OCI-LY3 (cell line): ENCODE results near the gene GUK1.

Experiments used
- H2AFZ ChIP-seq: fragments of 200-600, 300-600 bp; shearing (Covaris generic); 2 replicates; pipeline ENCODE4 v1.6.0; 2014; ENCODE audit warnings: antibody characterized with exemption, low read depth, low read length
- H3K27ac ChIP-seq: fragments of 200-600, 300-600 bp; sonication (generic); 2 replicates; pipeline ENCODE4 v1.5.1; 2014; ENCODE audit warnings: mild to moderate bottlenecking, low read length, moderate library complexity, mixed read lengths
- H3K27me3 ChIP-seq: fragments of 200-600, 300-600 bp; sonication (generic); 2 replicates; pipeline ENCODE4 v1.6.1; 2014; ENCODE audit warnings: low read depth, low read length, mixed read lengths
- H3K36me3 ChIP-seq: fragments of 200-600, 300-600 bp; sonication (generic); replicated peaks from 2 replicates; pipeline ENCODE3; 2014; ENCODE audit warnings: low read depth, low read length, mixed read lengths
- H3K4me1 ChIP-seq: fragments of 300-600, 200-600 bp; sonication (generic); 2 replicates; pipeline ENCODE4 v1.6.1; 2014; ENCODE audit warnings: low read length, mixed read lengths
- H3K4me2 ChIP-seq: fragments of 200-600, 300-600 bp; sonication (generic); 2 replicates; pipeline ENCODE4 v1.6.1; 2014; ENCODE audit warnings: low read length, mixed read lengths
- H3K4me3 ChIP-seq: fragments of 300-600, 200-600 bp; sonication (generic); 2 replicates; pipeline ENCODE4 v1.5.1; 2014; ENCODE audit warnings: antibody characterized with exemption, mild to moderate bottlenecking, low read length, moderate library complexity
- H3K79me2 ChIP-seq: fragments of 300-600, 200-600 bp; shearing (Covaris generic); 2 replicates; pipeline ENCODE4 v1.6.1; 2014; ENCODE audit warnings: mild to moderate bottlenecking, low read length, mixed read lengths
- H3K9ac ChIP-seq: fragments of 300-600, 200-600 bp; shearing (Covaris generic); 2 replicates; pipeline ENCODE4 v1.6.0; 2014; ENCODE audit warnings: mild to moderate bottlenecking, low read length, moderate library complexity
- H3K9me3 ChIP-seq: fragments of 200-600, 300-600 bp; shearing (Covaris generic); 2 replicates; pipeline ENCODE4 v1.6.1; 2014; ENCODE audit warnings: low read length, mixed read lengths; ENCODE audit not compliant: insufficient read depth
- H4K20me1 ChIP-seq: fragments of 200-600, 300-600 bp; sonication (generic); 2 replicates; pipeline ENCODE4 v1.6.1; 2016; ENCODE audit warnings: low read length, mixed read lengths; ENCODE audit not compliant: insufficient read depth
- CTCF ChIP-seq: fragments of 200-600, 300-600 bp; sonication (generic); IDR thresholded peaks from 2 replicates; pipeline ENCODE4 v1.5.1; 2014; ENCODE audit warnings: antibody characterized with exemption, low read length, low read depth
- EZH2phosphoT487 ChIP-seq: fragments of 200-600 bp; shearing (Covaris generic); IDR thresholded peaks from 2 replicates; pipeline ENCODE4 v1.6.1; 2018; ENCODE audit warnings: antibody characterized with exemption, mixed run types, low read depth

Gene GUK1

DNA sequence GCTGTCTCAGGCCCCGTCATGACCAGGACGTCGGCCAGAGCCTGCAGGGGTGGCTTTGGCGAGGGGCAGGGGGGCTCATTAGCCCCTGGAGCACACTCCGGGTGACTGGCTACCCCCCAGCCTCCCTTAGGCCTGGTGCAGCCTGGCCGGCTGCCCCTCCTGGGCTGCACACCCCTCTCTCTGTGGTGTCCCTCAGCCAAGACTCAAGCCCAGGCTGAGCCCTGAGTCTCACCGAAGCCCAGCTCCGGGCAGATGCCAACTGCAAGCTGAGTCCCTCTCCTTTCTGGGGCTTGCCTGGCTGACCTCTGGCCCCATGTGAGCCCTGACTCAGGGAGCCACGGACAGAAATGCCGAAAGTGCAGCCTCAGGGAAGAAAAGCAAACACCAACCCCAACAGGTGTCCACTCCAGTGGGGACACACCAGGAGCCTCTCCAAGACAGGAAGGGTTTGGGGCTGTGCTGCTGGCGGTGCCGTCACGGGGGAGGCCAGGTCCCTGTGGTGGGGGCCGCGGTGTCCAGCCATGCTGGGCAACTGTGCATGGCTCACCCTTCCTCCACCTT lies 20.2 kb downstream of the GUK1 start:
- H3K4me3 ChIP-seq, result no peak overlapping the region
- H3K4me1 ChIP-seq, result peaks cover 3% of the 10 kb centered on the region; the same call in 1 of the 2 replicates
- H4K20me1 ChIP-seq, result no peaks in the 10 kb centered on the region
- H3K27me3 ChIP-seq, result no peaks in the 10 kb centered on the region
- H2AFZ ChIP-seq, result no peak overlapping the region
- no peaks in the 10 kb centered on the region for H3K9me3 ChIP-seq
- H3K36me3 ChIP-seq, result no peaks in the 10 kb centered on the region
- H3K79me2 ChIP-seq, result no peaks in the 10 kb centered on the region
- H3K9ac ChIP-seq, result no peak overlapping the region
- no peak overlapping the region for H3K4me2 ChIP-seq
- TF ChIP-seq CTCF, result no peak
- H3K27ac ChIP-seq, result no peak overlapping the region

- Histone ChIP-seq H3K4me2 (no peak overlapping the region), H3K4me1 (peaks cover 3% of the 10 kb centered on the region; the same call in 1 of the 2 replicates), H3K27me3 (no peaks in the 10 kb centered on the region), H3K79me2 (peaks cover 2% of the 10 kb centered on the region), H3K9me3 (no peaks in the 10 kb centered on the region), H3K36me3 (no peaks in the 10 kb centered on the region), H4K20me1 (no peaks in the 10 kb centered on the region), H3K4me3 (no peak overlapping the region), H3K27ac (no peak overlapping the region), H3K9ac (no peak overlapping the region), H2AFZ (no peak overlapping the region)
- no peak for TF ChIP-seq CTCF
- TF ChIP-seq EZH2phosphoT487, result no peak
These were observed 21.3 kb downstream of the GUK1 start for GRCh38 chr1:228161362-228161761.

DNA sequence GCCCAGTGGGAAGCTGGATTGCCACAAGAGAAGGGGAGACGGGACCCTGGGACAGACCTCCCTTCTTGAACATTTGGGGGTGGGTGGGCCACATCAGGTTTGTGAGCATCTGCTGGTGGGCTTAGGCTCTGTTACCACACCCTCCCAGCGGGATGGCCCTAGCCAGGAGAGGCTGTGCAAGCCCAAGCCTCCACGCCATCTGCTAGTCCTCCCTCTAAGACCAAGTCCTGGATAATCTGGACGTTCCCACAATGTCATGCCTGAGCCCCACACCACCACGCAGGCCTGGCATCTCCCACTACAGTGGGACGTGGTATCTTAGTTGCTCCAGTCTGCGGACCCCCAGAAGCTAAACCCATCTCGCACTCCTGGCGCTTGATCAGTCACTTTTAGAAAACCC lies 21.8 kb downstream of the GUK1 start:
- no peak for TF ChIP-seq CTCF
- Histone ChIP-seq H3K27me3 (no peaks in the 10 kb centered on the region), H3K79me2 (peaks cover 7% of the 10 kb centered on the region), H3K4me1 (peaks cover 8% of the 10 kb centered on the region), H3K27ac (no peak overlapping the region), H2AFZ (no peak overlapping the region), H3K36me3 (no peaks in the 10 kb centered on the region), H3K9me3 (no peaks in the 10 kb centered on the region), H3K4me3 (no peak overlapping the region), H3K9ac (no peak overlapping the region), H3K4me2 (no peak overlapping the region), H4K20me1 (no peaks in the 10 kb centered on the region)

GRCh38 chr1:228162286-228163006 lies 22.4 kb downstream of the GUK1 start:
- TF ChIP-seq EZH2phosphoT487, result no peak
- no peak for TF ChIP-seq CTCF
- Histone ChIP-seq H4K20me1 (no peaks in the 10 kb centered on the region), H2AFZ (no peak overlapping the region), H3K4me1 (peaks cover 10% of the 10 kb centered on the region), H3K36me3 (no peaks in the 10 kb centered on the region), H3K4me2 (no peak overlapping the region), H3K9me3 (no peaks in the 10 kb centered on the region), H3K27me3 (no peaks in the 10 kb centered on the region), H3K27ac (no peak overlapping the region), H3K9ac (no peak overlapping the region), H3K79me2 (peaks cover 9% of the 10 kb centered on the region), H3K4me3 (no peak overlapping the region)
